SIG-M5 (cell line): Measurements from ENCODE around the gene GALNT2.

Experiments used
- DNase-seq: peaks from one replicate; lab custom pipeline; 2025; lab: John Stamatoyannopoulos, UW

Gene GALNT2

GRCh38 chr1:230129341-230129740 is 62.3 kb downstream of the GALNT2 start:
- no peak for DNase-seq

DNA sequence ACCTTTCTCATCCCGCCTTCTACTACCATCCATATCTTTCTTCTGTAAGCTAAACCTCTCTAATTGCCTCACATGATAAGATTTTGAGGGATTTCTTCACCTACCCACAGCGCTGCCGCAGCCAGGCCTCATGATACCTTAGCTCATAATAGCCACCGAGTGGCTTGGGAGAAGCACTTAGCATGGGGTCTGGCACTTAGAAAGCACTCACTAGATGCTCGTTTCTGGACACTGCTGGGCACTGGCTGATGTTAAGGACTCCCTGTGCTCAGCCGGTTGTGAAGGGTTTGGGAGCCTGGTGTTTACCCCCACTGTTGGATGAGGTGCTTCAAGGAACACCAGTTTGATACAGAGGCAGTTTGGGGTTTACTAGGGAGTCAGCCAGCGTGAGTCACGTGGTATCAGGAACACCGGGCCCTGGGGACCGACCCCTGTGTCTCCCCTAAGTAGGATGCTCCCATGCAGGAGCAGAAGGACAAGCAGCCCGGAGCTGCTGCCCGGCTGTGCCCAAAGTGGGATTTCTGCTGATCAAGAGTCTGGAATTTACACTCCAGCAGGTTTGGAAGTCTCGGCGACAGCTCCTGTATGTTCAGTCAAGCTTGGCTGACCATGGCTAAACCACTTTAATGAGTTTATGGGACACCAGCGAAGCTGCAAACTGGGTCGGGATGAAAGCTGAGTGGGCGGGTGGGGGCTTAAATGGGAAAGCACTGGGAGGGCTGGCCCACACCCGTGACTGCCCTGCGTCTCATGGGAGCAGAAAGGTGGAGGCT is 63.3 kb downstream of the GALNT2 start:
- no peak for DNase-seq

DNA sequence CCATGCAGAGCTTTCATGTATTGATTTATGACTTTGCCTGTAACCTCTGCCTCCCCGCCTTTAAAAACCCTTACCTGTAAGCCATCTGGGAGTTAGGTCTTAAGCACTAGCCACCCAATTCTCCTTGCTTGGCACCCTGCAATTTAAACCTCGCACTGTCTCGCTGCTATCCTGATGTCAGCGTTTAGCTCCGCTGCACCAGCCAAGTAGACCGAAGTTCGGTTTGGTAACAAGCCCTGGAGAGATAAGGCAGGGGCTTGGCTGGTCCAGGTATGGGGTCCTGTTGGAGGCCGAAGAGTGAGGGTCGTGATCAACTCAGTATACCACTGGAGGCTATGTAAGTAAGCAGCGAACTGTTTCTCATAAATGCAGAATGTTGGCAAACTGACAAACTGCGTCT is 64.4 kb downstream of the GALNT2 start:
- no peak for DNase-seq

DNA sequence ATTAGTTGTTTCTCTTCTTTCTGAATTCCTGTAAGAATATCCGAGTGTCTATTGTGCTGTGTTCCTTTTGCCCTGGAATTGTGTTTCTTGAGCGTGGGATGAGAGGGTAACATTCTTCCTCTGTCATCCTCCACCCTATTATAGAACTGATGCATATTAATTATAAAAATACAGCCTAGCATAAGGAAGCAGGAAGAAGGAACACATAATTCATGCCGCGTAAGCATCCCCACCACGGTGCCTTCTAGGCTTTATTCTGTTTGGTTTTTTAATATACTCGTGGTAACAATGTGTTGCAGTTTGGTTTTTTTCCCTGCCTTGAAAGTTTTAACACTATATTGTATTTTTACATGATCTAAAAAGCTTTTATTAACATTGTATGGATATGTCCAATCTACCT is 65.7 kb downstream of the GALNT2 start:
- DNase-seq = no peak

- no peak for DNase-seq
Observed at GRCh38 chr1:230135726-230136125, 68.7 kb downstream of the GALNT2 start.

DNA sequence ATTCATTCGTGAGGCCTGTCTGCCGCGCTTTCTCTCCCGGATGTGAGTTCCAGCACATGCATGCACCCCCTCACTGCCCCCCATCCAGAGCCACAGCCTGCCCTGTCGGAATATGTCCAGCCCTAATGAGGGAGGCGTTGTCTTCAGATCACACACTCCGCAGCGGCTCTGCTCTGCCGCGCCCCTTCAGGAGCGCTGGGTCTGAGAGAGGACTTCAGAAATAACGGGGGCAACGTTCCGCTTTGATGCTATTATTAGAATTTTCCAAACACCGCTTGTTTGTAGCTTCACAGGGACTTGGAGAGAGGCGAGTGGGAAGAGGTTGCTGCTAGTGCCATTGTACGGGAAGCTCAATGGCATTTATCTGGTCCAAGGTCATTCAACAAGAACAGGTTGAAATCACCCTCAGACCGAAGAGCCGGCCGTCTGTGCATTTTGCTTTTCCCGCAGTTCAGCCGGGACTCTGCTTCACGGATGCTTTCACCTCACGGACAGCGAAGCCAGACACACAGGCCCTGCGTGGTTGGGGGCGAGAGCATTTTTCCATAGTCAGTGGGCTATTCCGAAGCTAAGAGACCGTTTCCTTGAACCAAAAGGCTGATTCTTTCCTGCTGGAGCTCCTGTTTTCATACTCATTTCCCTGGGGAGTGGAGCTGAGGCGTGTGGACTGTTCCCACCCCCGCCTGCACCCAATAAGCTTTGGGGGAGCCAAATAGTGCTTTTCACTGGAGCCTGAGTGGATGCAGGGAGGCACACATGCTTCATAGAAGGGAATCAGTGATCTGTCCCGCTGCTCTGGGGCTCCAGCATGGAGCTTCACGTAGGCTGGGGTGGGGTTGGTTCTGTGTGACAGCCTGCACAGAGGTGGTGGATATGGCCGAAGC is 69.7 kb downstream of the GALNT2 start:
- no peak for DNase-seq

DNA sequence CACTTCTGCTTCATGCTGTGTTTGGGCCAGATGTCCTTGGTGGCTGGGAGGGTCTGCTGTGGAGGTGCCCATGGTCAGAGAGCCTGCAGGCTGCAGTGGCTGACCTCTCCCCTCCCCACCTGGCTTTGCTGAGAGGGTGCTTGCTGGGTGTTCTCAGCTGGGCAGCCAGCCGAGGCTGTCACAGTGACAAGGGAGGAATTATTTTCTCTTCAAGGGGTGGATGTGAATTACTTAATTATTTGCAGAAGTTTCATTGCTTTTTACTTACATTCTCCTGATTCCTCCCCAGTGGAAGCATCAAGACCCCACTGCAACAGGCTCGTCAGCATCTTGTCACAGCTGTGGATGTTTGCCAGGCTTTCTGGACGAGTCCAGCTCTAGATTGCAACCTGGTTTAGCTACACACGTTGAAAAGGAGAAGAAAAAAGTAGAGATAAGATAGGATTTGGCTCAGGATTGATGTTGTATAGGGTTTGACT is 70.3 kb downstream of the GALNT2 start:
- DNase-seq = no peak

- no peak for DNase-seq
Observed at GRCh38 chr1:230138561-230139239, 71.7 kb downstream of the GALNT2 start.

DNA sequence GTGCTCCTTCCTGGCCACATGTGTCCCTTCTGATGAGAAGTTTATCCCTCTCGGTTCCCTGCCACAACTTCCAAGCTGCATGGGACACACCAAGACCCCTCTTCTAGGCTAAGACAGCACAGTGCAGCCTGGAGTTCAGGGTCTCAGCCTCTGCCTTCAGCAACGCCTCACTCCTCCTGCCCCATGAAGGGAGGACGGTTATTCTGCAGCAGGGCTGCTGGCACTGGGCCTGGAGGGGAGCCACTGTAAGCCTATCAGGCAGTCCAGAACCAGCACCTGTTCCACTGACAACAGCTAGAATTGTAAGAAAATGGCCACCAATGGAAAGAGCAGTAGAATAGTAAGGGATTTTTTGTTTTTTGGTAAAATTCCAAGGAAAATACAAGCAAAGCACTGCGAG is 72.3 kb downstream of the GALNT2 start:
- no peak for DNase-seq

DNA sequence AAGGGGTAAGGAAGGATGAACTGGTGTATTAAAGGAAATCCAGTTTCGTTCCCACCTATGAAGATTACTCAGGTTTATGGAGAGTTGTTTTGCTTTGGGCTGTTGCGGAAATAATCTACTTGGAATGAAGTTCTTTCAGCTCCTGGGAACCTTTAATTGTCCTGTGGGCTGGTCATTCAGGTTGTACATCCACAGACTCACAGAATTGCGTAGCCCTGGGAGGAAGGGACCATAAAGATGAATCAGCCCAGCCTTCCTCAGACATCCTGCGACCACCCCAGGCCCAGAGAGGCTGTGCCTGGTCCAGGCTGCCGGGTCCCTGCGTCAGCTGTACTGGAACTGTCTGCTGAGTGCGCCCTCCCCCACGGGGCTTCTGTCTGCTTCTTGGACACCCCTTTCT is 72.7 kb downstream of the GALNT2 start:
- DNase-seq = no peak

GRCh38 chr1:230140221-230141020 is 73.4 kb downstream of the GALNT2 start:
- DNase-seq = no peak

DNA sequence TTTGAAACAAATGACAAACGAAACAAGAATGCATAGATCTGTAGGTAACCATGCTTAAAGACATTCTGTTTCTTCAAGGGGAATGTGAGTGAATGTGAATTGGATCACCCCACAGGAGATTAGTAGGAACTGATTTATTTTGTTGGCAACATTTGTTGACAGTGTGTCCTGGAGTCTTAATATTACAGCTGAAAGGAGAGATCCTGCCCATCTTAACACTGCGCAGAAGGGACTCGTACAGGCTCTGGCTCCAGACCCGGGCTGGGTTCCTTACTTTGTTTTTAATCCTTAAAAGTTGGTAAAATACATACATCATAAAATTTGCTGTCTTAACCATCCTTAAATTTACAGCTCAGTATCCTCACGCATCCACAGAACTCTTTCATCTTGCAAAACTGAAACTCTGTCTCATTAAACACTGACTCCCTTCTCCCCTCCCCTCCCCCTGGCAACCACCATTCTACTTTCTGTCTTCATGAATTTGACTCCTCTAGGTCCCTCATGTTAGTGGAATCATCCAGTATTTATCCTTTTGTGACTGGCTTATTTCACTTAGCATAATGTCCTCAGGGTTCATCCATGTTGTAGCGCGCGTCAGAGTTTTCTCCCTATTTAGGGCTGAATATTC is 74.1 kb downstream of the GALNT2 start:
- DNase-seq = no peak

DNA sequence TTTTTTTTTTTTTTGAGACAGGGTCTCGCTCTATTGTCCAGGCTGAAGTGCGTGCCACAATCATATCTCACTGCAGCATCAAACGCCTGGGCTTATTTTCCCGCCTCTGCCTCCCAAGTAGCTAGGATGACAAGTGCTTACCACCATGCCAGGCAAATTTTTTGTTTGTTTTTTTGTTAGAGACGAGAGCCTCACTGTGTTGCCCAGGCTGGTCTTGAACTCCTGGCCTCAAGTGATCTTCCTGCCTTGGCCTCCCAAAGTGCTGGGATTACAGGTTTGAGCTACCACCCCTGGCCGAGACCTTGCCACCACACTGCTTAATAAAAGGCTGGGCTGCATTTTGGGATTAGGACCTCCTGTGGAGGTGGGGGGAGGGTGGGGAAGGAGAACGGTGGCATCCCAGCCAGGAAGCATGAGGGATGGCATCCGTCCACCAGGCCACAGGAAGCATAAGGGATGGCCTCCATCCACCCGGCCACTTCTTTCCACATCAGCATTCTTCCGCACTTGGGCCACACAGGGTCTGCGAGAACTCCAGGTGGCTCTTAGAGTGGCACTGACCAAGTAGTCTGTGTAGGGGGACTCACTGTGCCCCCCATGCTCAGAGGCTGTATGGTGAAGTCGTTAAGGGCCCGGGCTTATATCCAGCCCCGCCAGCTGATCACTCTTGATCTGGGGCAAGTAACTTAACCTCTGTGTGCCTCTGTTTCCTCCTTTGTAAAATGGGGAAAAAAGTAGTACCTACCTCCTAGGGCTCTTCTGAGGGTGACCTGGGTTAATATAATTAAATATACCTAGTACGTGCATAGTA is 75.0 kb downstream of the GALNT2 start:
- no peak for DNase-seq

DNA sequence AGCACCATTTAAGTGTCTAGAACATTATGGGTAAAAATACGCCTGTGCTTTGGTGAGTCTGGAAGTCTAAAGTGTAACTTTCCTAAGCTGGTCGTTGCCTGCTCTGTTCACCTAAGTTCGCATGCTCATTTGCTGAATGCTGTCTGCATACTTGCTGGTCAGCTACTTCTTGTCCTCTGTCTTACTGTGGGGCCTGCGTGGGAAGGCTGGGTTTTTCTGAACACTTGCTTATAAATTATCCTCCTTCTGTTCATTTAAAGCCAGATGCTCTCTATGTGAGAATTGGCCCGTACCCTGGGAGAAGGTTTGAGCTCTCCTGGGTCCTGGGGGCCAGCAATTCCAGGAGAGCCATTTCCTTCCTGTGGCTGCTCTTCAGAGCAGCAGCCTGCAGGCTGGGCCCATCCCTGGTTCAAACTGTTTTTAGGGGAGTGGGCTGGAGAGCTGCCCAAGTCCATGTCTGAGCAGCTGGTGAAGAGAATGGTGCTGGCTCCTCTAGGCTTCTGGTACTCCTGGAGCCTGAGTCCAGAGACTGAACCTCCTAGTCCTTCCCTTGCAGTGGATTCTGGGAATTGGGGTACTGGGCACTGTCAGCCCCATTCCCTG is 75.7 kb downstream of the GALNT2 start:
- no peak for DNase-seq

- DNase-seq = no peak
Observed at GRCh38 chr1:230143534-230143933, 76.5 kb downstream of the GALNT2 start.

- no peak for DNase-seq
Observed at GRCh38 chr1:230144010-230144614, 77.1 kb downstream of the GALNT2 start.

- no peak for DNase-seq
Observed at GRCh38 chr1:230144758-230145504, 77.9 kb downstream of the GALNT2 start.

GRCh38 chr1:230145505-230145899 is 78.5 kb downstream of the GALNT2 start:
- DNase-seq = no peak

GRCh38 chr1:230145953-230146476 is 79.0 kb downstream of the GALNT2 start:
- DNase-seq = no peak
